HepG2 (cell line): Measurements from ENCODE around the gene DTNB. TPM values are rescaled to one million over a fixed set of nuclear protein-coding genes. Genes with fewer than 3 reads are reported as not detected.

Source experiments
- BCL6 ChIP-seq: IDR thresholded peaks from 2 replicates; pipeline ENCODE4 v1.6.1; 2016; ENCODE audit warnings: missing genetic modification reagents, missing compliant biosample characterization
- HDAC1 ChIP-seq: sonication (generic); formaldehyde crosslinking; IDR thresholded peaks from 2 replicates; pipeline ENCODE4 v1.5.1; 2020; ENCODE audit warnings: mild to moderate bottlenecking, missing genetic modification reagents
- HNRNPL ChIP-seq: fragments of 200-400 bp; formaldehyde crosslinking; IDR thresholded peaks from 2 replicates; pipeline ENCODE4 v1.6.1; 2017; ENCODE audit warnings: mild to moderate bottlenecking, low read depth, low read length
- HOXA9 ChIP-seq: sonication (generic); formaldehyde crosslinking; IDR thresholded peaks from 2 replicates; pipeline ENCODE4 v1.8.1; 2022; ENCODE audit warnings: missing genetic modification reagents, mild to moderate bottlenecking, moderate library complexity, borderline replicate concordance
- KAT7 ChIP-seq: IDR thresholded peaks from 2 replicates; pipeline ENCODE4 v1.6.1; 2018; ENCODE audit warnings: borderline replicate concordance, missing compliant biosample characterization
- MTERF4 ChIP-seq: sonication (generic); formaldehyde crosslinking; IDR thresholded peaks from 2 replicates; pipeline ENCODE4 v1.8.0; 2023; ENCODE audit warnings: mild to moderate bottlenecking, missing genetic modification reagents
- PITX1 ChIP-seq: sonication (generic); formaldehyde crosslinking; IDR thresholded peaks from 2 replicates; pipeline ENCODE4 v1.5.1; 2020; ENCODE audit warnings: mild to moderate bottlenecking, missing genetic modification reagents
- REXO4 ChIP-seq: sonication (generic); formaldehyde crosslinking; IDR thresholded peaks from 2 replicates; pipeline ENCODE4 v1.8.0; 2022; ENCODE audit warnings: missing genetic modification reagents, mild to moderate bottlenecking, borderline replicate concordance
- RFX3 ChIP-seq: IDR thresholded peaks from 2 replicates; pipeline ENCODE4 v1.6.1; 2016; ENCODE audit warnings: missing biosample characterization, missing genetic modification reagents
- SAP130 ChIP-seq: IDR thresholded peaks from 2 replicates; pipeline ENCODE4 v1.6.1; 2016; ENCODE audit warnings: low read depth
- TAF15 ChIP-seq: fragments of 200-400 bp; formaldehyde crosslinking; IDR thresholded peaks from one replicate; pipeline ENCODE4 v1.6.1; 2018; ENCODE audit warnings: mild to moderate bottlenecking, low read depth, low read length; ENCODE audit not compliant: poor library complexity, severe bottlenecking
- TBX3 ChIP-seq: fragments of 450-650 bp; IDR thresholded peaks from 2 replicates; pipeline ENCODE4 v1.6.1; 2017; ENCODE audit warnings: antibody characterized with exemption, mild to moderate bottlenecking, inconsistent platforms, borderline replicate concordance
- ZBTB2 ChIP-seq: sonication (generic); formaldehyde crosslinking; IDR thresholded peaks from 2 replicates; pipeline ENCODE4 v1.8.0; 2022; ENCODE audit warnings: low read depth, missing genetic modification reagents
- ZBTB7A ChIP-seq: sonication (generic); formaldehyde crosslinking; IDR thresholded peaks from 2 replicates; pipeline ENCODE4 v1.8.0; 2022; ENCODE audit warnings: mild to moderate bottlenecking, missing genetic modification reagents
- ZNF121 ChIP-seq: sonication (generic); formaldehyde crosslinking; IDR thresholded peaks from 2 replicates; pipeline ENCODE4 v1.5.0; 2020; ENCODE audit warnings: mild to moderate bottlenecking, missing genetic modification reagents
- ZNF235 ChIP-seq: sonication (generic); formaldehyde crosslinking; IDR thresholded peaks from 2 replicates; pipeline ENCODE4 v1.8.1; 2023; ENCODE audit warnings: mild to moderate bottlenecking, missing genetic modification reagents, borderline replicate concordance
- ZNF256 ChIP-seq: sonication (generic); formaldehyde crosslinking; conservative IDR thresholded peaks from 2 replicates; pipeline ENCODE4 v1.4.0; 2020; ENCODE audit warnings: missing genetic modification reagents
- ZNF558 ChIP-seq: sonication (generic); formaldehyde crosslinking; IDR thresholded peaks from 2 replicates; pipeline ENCODE4 v1.9.0; 2022; ENCODE audit warnings: mild to moderate bottlenecking, missing genetic modification reagents, borderline replicate concordance
- ZNF660 ChIP-seq: sonication (generic); formaldehyde crosslinking; IDR thresholded peaks from 2 replicates; pipeline ENCODE4 v1.5.1; 2020; ENCODE audit warnings: mild to moderate bottlenecking, low read depth, missing genetic modification reagents, borderline replicate concordance
- ZNF737 ChIP-seq: sonication (generic); formaldehyde crosslinking; IDR thresholded peaks from 2 replicates; pipeline ENCODE4 v1.5.0; 2020; ENCODE audit warnings: missing genetic modification reagents, mild to moderate bottlenecking, borderline replicate concordance
- ZNF746 ChIP-seq: sonication (generic); formaldehyde crosslinking; IDR thresholded peaks from 2 replicates; pipeline ENCODE4 v1.8.0; 2022; ENCODE audit warnings: mild to moderate bottlenecking, missing genetic modification reagents
- polyA plus RNA-seq, 8 experiments: library from polyadenylated mRNA; depleted of rRNA in 3 of 8; stranded (reverse) in 7 of 8; unstranded in 1 of 8; fragments of >200 nt; fragmentation: Illumina TruSeq in 4 of 8; extraction: Trizol in 4 of 8; gene quantifications; 2 replicates each; pipeline versions ENCODE4 v1.2.1 to v1.2.3, GENCODE V29; 2011 to 2016; ENCODE audit warnings: low read depth in 4 of 8, missing spikeins in 1 of 8, mixed read lengths in 1 of 8; ENCODE audit not compliant: insufficient read depth in 1 of 8
- total RNA-seq, 5 experiments: library from RNA; depleted of rRNA; stranded (reverse); fragments of >200 nt; fragmentation: Illumina TruSeq; extraction: Trizol; gene quantifications; 2 replicates each; pipeline ENCODE4 v1.2.3, GENCODE V29; 2016; ENCODE audit warnings: low read depth in 1 of 5
- TF ChIP-seq, protein P1 (sequence below): sonication (generic); formaldehyde crosslinking; IDR thresholded peaks from 2 replicates; pipeline ENCODE4 v1.4.0; 2020; ENCODE audit warnings: missing genetic modification reagents
- TF ChIP-seq, protein P2 (sequence below): sonication (generic); IDR thresholded peaks from 2 replicates; pipeline ENCODE4 v1.6.1; 2016; ENCODE audit warnings: low read depth, borderline replicate concordance
- TF ChIP-seq, protein P3 (sequence below): sonication (generic); formaldehyde crosslinking; IDR thresholded peaks from 2 replicates; pipeline ENCODE4 v1.8.0; 2022; ENCODE audit warnings: missing genetic modification reagents, mild to moderate bottlenecking, borderline replicate concordance

Gene DTNB
- total and polyA plus RNA-seq, 2 of the 13 experiments (the other 11 are each of a cell fraction or from before 2014, with no cell fraction given), result 14.4 to 23.9 TPM

GRCh38 chr2:25340181-25340921, 333.0 kb downstream of the DTNB start (continued):
- TF ChIP-seq, protein P1, sequence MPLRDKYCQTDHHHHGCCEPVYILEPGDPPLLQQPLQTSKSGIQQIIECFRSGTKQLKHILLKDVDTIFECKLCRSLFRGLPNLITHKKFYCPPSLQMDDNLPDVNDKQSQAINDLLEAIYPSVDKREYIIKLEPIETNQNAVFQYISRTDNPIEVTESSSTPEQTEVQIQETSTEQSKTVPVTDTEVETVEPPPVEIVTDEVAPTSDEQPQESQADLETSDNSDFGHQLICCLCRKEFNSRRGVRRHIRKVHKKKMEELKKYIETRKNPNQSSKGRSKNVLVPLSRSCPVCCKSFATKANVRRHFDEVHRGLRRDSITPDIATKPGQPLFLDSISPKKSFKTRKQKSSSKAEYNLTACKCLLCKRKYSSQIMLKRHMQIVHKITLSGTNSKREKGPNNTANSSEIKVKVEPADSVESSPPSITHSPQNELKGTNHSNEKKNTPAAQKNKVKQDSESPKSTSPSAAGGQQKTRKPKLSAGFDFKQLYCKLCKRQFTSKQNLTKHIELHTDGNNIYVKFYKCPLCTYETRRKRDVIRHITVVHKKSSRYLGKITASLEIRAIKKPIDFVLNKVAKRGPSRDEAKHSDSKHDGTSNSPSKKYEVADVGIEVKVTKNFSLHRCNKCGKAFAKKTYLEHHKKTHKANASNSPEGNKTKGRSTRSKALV, result no peak
- TF ChIP-seq ZBTB2 (CRISPR knock-in tag) (peak; percentile 36; the same call in 1 of the 2 replicates), BCL6 (CRISPR knock-in tag) (no peak; the same call in 1 of the 2 replicates), HNRNPL (0 out of 2 replicates have a peak, but pooled peaks have one; percentile 74), ZNF558 (CRISPR knock-in tag) (no peak), ZBTB7A (CRISPR knock-in tag) (0 out of 2 replicates have a peak, but pooled peaks have one; percentile 44), TBX3 (no peak), ZNF121 (CRISPR knock-in tag) (no peak), HOXA9 (CRISPR knock-in tag) (no peak), SAP130 (CRISPR knock-in tag) (peak; percentile 12; the same call in 1 of the 2 replicates), KAT7 (CRISPR knock-in tag) (no peak), REXO4 (CRISPR knock-in tag) (no peak), ZNF256 (CRISPR knock-in tag) (no peak), RFX3 (CRISPR knock-in tag) (no peak), ZNF746 (CRISPR knock-in tag) (peak; percentile 66; the same call in 1 of the 2 replicates), HDAC1 (no peak), MTERF4 (CRISPR knock-in tag) (no peak), ZNF737 (CRISPR knock-in tag) (no peak), ZNF235 (no peak), TAF15 (peak; percentile 74), ZNF660 (CRISPR knock-in tag) (no peak), PITX1 (CRISPR knock-in tag) (no peak)
- TF ChIP-seq, protein P2, sequence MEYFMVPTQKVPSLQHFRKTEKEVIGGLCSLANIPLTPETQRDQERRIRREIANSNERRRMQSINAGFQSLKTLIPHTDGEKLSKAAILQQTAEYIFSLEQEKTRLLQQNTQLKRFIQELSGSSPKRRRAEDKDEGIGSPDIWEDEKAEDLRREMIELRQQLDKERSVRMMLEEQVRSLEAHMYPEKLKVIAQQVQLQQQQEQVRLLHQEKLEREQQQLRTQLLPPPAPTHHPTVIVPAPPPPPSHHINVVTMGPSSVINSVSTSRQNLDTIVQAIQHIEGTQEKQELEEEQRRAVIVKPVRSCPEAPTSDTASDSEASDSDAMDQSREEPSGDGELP, result no peak
- TF ChIP-seq, protein P3, sequence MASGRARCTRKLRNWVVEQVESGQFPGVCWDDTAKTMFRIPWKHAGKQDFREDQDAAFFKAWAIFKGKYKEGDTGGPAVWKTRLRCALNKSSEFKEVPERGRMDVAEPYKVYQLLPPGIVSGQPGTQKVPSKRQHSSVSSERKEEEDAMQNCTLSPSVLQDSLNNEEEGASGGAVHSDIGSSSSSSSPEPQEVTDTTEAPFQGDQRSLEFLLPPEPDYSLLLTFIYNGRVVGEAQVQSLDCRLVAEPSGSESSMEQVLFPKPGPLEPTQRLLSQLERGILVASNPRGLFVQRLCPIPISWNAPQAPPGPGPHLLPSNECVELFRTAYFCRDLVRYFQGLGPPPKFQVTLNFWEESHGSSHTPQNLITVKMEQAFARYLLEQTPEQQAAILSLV (CRISPR knock-in tag), result peak; percentile 64; the same call in 1 of the 2 replicates
